Neural cell (in vitro differentiated cells): ENCODE measurements around the gene ZFYVE21. TPM values are rescaled to one million over a fixed set of nuclear protein-coding genes. Genes with fewer than 3 reads are reported as not detected.

Experiments used
- H2AFZ ChIP-seq: fragments of 200-600, 300-800 bp; sonication (generic), shearing (Covaris generic); 2 replicates; pipeline ENCODE4 v1.6.0; 2014; ENCODE audit warnings: low read depth, mild to moderate bottlenecking, antibody characterized with exemption, low read length, moderate library complexity
- H3F3A ChIP-seq: fragments of 200-600 bp; shearing (Covaris generic); 2 replicates; pipeline ENCODE4 v1.6.1; 2016; ENCODE audit warnings: mild to moderate bottlenecking, moderate library complexity, mixed read lengths, antibody characterized with exemption, low read length; ENCODE audit not compliant: insufficient read depth, poor library complexity, severe bottlenecking
- H3K27ac ChIP-seq: fragments of 200-600, 300-800 bp; sonication (generic), shearing (Covaris generic); 2 replicates; pipeline ENCODE4 v1.5.1; 2014; ENCODE audit warnings: mild to moderate bottlenecking, low read length, moderate library complexity
- H3K27me3 ChIP-seq: fragments of 300-800, 200-600 bp; sonication (generic), shearing (Covaris generic); 2 replicates; pipeline ENCODE4 v1.6.0; 2014; ENCODE audit warnings: mild to moderate bottlenecking, low read depth, low read length, moderate library complexity; ENCODE audit not compliant: insufficient read depth
- H3K36me3 ChIP-seq: fragments of 300-800, 200-600 bp; sonication (generic), shearing (Covaris generic); 2 replicates; pipeline ENCODE4 v1.5.1; 2014; ENCODE audit warnings: mild to moderate bottlenecking, antibody characterized with exemption, low read length, moderate library complexity; ENCODE audit not compliant: insufficient read depth
- H3K4me2 ChIP-seq: fragments of 300-800, 200-600 bp; sonication (generic), shearing (Covaris generic); 2 replicates; pipeline ENCODE4 v1.6.0; 2014; ENCODE audit warnings: mild to moderate bottlenecking, low read length
- H3K4me3 ChIP-seq: fragments of 300-800, 200-600 bp; sonication (generic), shearing (Covaris generic); 2 replicates; pipeline ENCODE4 v1.5.1; 2014; ENCODE audit warnings: mild to moderate bottlenecking, low read length, moderate library complexity
- H3K79me2 ChIP-seq: fragments of 200-600 bp; shearing (Covaris generic); replicated peaks from 2 replicates; pipeline ENCODE4 v1.6.0; 2014; ENCODE audit warnings: mild to moderate bottlenecking, low read length, moderate library complexity; ENCODE audit not compliant: insufficient read depth
- H3K9ac ChIP-seq: fragments of 300-800, 200-600 bp; sonication (generic), shearing (Covaris generic); 2 replicates; pipeline ENCODE4 v1.6.1; 2016; ENCODE audit warnings: mild to moderate bottlenecking, low read length, mixed read lengths
- H3K9me2 ChIP-seq: fragments of 200-600 bp; shearing (Covaris generic); 2 replicates; pipeline ENCODE4 v1.6.1; 2016; ENCODE audit warnings: mild to moderate bottlenecking, low read length, mixed read lengths; ENCODE audit not compliant: insufficient read depth
- H3K9me3 ChIP-seq: fragments of 200-600, 300-800 bp; sonication (generic), shearing (Covaris generic); 2 replicates; pipeline ENCODE4 v1.6.1; 2016; ENCODE audit warnings: mild to moderate bottlenecking, mixed run types, low read length, moderate library complexity, mixed read lengths
- H4K20me1 ChIP-seq: fragments of 200-600 bp; shearing (Covaris generic); 2 replicates; pipeline ENCODE4 v1.6.1; 2016; ENCODE audit warnings: mild to moderate bottlenecking, mixed run types; ENCODE audit not compliant: insufficient read depth
- CTCF ChIP-seq: fragments of 450-650 bp; IDR thresholded peaks from 2 replicates; pipeline ENCODE4 v1.5.1; 2014; ENCODE audit warnings: antibody characterized with exemption, mild to moderate bottlenecking, moderate library complexity; ENCODE audit not compliant: poor library complexity, severe bottlenecking
- EP300 ChIP-seq: fragments of 450-650 bp; conservative IDR thresholded peaks from 2 replicates; pipeline ENCODE4 v1.6.1; 2014; ENCODE audit warnings: antibody characterized with exemption, mild to moderate bottlenecking, moderate library complexity; ENCODE audit not compliant: poor library complexity, severe bottlenecking
- EZH2 ChIP-seq: fragments of 200-600, 300-800 bp; shearing (Covaris generic), sonication (generic); IDR thresholded peaks from 2 replicates; pipeline ENCODE4 v1.6.1; 2014; ENCODE audit warnings: antibody characterized with exemption, low read length, borderline replicate concordance, mild to moderate bottlenecking; ENCODE audit not compliant: insufficient read depth, poor library complexity, severe bottlenecking
- MXI1 ChIP-seq: fragments of 450-650 bp; conservative IDR thresholded peaks from 2 replicates; pipeline ENCODE4 v1.6.1; 2014; ENCODE audit warnings: antibody characterized with exemption, mild to moderate bottlenecking; ENCODE audit not compliant: poor library complexity, severe bottlenecking
- POLR2AphosphoS5 ChIP-seq: IDR thresholded peaks from 2 replicates; pipeline ENCODE4 v1.6.1; 2012
- RAD21 ChIP-seq: fragments of 450-650 bp; conservative IDR thresholded peaks from 2 replicates; pipeline ENCODE4 v1.6.1; 2014; ENCODE audit warnings: antibody characterized with exemption, mild to moderate bottlenecking, moderate library complexity
- REST ChIP-seq: IDR thresholded peaks from 2 replicates; pipeline ENCODE4 v1.6.1; 2012; ENCODE audit warnings: borderline replicate concordance
- SMC3 ChIP-seq: fragments of 450-650 bp; conservative IDR thresholded peaks from 2 replicates; pipeline ENCODE4 v1.6.1; 2014; ENCODE audit warnings: antibody characterized with exemption, mild to moderate bottlenecking, moderate library complexity; ENCODE audit not compliant: poor library complexity
- TAF1 ChIP-seq: IDR thresholded peaks from 2 replicates; pipeline ENCODE4 v1.6.1; 2012; ENCODE audit warnings: low read depth
- polyA plus RNA-seq: library from polyadenylated mRNA; depleted of rRNA; stranded (reverse); fragments of >200 nt; gene quantifications from 2 replicates; pipeline ENCODE4 v1.2.3, GENCODE V29; 2014

The ZFYVE21 gene
- polyA plus RNA-seq, 1 donor from 2014 or later = 99.7 TPM

- H3K27ac ChIP-seq = no peak overlapping the region
- no peak overlapping the region for H3K4me2 ChIP-seq
- no peak for TF ChIP-seq POLR2AphosphoS5
- no peak for TF ChIP-seq SMC3
- no peak for TF ChIP-seq RAD21
- TF ChIP-seq MXI1 = no peak
- no peak for TF ChIP-seq EP300
- no peak for TF ChIP-seq CTCF
- TF ChIP-seq EZH2 = no peak
- no peak for TF ChIP-seq TAF1
- H4K20me1 ChIP-seq = no peaks in the 10 kb centered on the region
- H3K9me2 ChIP-seq = no peaks in the 10 kb centered on the region
- no peaks in the 10 kb centered on the region for H3K9me3 ChIP-seq
- H3K36me3 ChIP-seq = no peaks in the 10 kb centered on the region
- no peaks in the 10 kb centered on the region for H3K27me3 ChIP-seq
- no peak overlapping the region for H3K9ac ChIP-seq
- H3K4me3 ChIP-seq = no peak overlapping the region
- H3F3A ChIP-seq = no peaks in the 10 kb centered on the region
- peaks cover 13% of the 10 kb centered on the region for H3K79me2 ChIP-seq
- H2AFZ ChIP-seq = no peak overlapping the region
These were observed 3.8 kb upstream of the ZFYVE21 start for GRCh38 chr14:103711516-103712431.

- peaks cover 5% of the 10 kb centered on the region for H4K20me1 ChIP-seq
These were observed 2.9 kb upstream of the ZFYVE21 start for GRCh38 chr14:103712633-103713247.

More at GRCh38 chr14:103712633-103713247, 2.9 kb upstream of the ZFYVE21 start:
- Histone ChIP-seq H3K9me2 (no peaks in the 10 kb centered on the region), H3K9me3 (no peaks in the 10 kb centered on the region), H3F3A (no peaks in the 10 kb centered on the region), H3K36me3 (no peaks in the 10 kb centered on the region), H3K27me3 (no peaks in the 10 kb centered on the region), H3K9ac (no peak overlapping the region), H3K27ac (no peak overlapping the region), H3K4me3 (no peak overlapping the region), H3K79me2 (peaks cover 22% of the 10 kb centered on the region), H2AFZ (no peak overlapping the region), H3K4me2 (no peak overlapping the region)
- TF ChIP-seq POLR2AphosphoS5 (no peak), EP300 (no peak), CTCF (no peak), SMC3 (no peak), REST (no peak), RAD21 (no peak), MXI1 (no peak), EZH2 (no peak)
